ENCODE measurements around the gene PTPN4.

DNA sequence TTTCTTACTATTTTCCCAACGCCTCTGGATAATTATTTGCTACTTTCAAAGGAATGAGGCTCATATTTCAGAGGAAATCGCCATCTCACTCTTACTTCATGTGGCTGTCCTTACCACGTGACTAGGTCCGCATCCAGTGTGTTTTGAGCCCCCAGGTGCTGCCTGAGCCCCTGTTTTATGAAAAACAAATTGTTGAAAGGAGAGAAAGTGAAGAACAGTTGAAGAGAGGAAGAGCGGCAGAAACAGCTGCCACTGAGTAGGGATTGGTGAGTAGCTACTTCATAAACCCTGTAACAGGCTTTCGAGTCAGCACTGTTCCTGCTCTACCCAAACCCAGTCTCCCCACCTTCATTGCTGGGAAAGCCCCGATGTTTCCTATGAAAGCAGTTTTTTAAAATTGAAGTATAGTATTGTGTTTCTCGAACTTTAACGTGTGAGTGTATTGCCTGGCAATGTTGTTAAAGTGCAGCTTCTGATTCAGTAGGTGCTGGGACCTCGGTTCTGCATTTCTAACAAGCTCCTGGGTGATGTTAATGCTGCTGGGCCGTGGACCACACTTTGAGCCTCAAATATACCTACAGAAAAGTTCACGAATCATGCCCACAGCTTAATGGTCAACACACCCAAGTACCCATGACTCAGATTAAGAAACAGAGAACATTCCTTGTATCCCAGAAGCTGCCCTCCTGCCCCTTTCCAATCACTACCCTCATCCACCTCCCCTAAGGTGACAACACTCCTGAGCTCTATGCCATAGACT, 41.0 kb upstream of the PTPN4 start:
- no peak for TF ChIP-seq POLR2A (IDR thresholded peaks at IDR 0.05)
- TF ChIP-seq, protein P1, sequence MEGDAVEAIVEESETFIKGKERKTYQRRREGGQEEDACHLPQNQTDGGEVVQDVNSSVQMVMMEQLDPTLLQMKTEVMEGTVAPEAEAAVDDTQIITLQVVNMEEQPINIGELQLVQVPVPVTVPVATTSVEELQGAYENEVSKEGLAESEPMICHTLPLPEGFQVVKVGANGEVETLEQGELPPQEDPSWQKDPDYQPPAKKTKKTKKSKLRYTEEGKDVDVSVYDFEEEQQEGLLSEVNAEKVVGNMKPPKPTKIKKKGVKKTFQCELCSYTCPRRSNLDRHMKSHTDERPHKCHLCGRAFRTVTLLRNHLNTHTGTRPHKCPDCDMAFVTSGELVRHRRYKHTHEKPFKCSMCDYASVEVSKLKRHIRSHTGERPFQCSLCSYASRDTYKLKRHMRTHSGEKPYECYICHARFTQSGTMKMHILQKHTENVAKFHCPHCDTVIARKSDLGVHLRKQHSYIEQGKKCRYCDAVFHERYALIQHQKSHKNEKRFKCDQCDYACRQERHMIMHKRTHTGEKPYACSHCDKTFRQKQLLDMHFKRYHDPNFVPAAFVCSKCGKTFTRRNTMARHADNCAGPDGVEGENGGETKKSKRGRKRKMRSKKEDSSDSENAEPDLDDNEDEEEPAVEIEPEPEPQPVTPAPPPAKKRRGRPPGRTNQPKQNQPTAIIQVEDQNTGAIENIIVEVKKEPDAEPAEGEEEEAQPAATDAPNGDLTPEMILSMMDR (IDR thresholded peaks at IDR 0.05): no peak

Data from tibial nerve (tissue), 3 donors.